ENCODE measurements around the gene PCYT2. TPM values are rescaled to one million over a fixed set of nuclear protein-coding genes. Genes with fewer than 3 reads are reported as not detected.

Gene PCYT2
- total and polyA plus RNA-seq, 9 of the 15 experiments (the other 6 are each of a cell fraction or from before 2014, with no cell fraction given) = 0.92 to 134 (median 82.5) TPM

GRCh38 chr17:81959362-81960129, 48.3 kb upstream of the PCYT2 start:
- H3K4me1 ChIP-seq (replicated peaks in 1 of 2; ENCODE audit: control insufficient read depth in 2 of 2, insufficient read depth in 2 of 2, low read length in 2 of 2) = peaks cover 7 to 73% of the 10 kb centered on the region in 2 experiments; a peak in 4 of 5 replicates
- BruUV-seq (replicated peaks) = no TSS peak
- H3K79me2 ChIP-seq (ENCODE audit: control insufficient read depth, insufficient read depth, low read length) = peaks cover 20% of the 10 kb centered on the region
- peak overlapping the region; percentile 91 for H2AFZ ChIP-seq (ENCODE audit: low read depth, low read length)
- H3K27ac ChIP-seq (ENCODE audit: extremely low read depth, low read depth, low read length) = peak overlapping the region; percentile 68
- POLR2A ChIA-PET = interaction anchor here (0.6 to 1.6 kb wide), 17 partner anchors 8 to 224 kb away, joined by 3 to 7 read pairs (median 4); partner anchors contain the start of genes ASPSCR1, CENPX, LRRC45 and PYCR1
- H4K20me1 ChIP-seq (replicated peaks; ENCODE audit: control insufficient read depth, insufficient read depth, low read length) = no peaks in the 10 kb centered on the region
- CTCF ChIA-PET (ENCODE audit: low intra/inter-chr PET ratio) = interaction anchor here (0.5 to 5.2 kb wide), 8 partner anchors 61 to 808 kb away, joined by 3 to 103 read pairs (median 4); partner anchors contain the start of genes CENPX, DCXR and LRRC45
- under 1% methylated on average over 43 of the region's 112 CpGs for WGBS (ENCODE audit: insufficient coverage, low coverage, missing lambda C conversion rate)
- peaks cover 15% of the 10 kb centered on the region; the same call in 2 of the 3 replicates for H3K36me3 ChIP-seq (ENCODE audit: control insufficient read depth, insufficient read depth, low read length)
- H3K9ac ChIP-seq (ENCODE audit: insufficient read depth in 1 of 2, low read depth in 2 of 2, low read length in 2 of 2) = peak overlapping the region; percentile 82 to 92
- ATAC-seq = peak; percentile 84
- H3K9me3 ChIP-seq (replicated peaks; ENCODE audit: control insufficient read depth, insufficient read depth, low read depth, low read length) = no peaks in the 10 kb centered on the region
- intact Hi-C loops (cut with micrococcal nuclease) (loop anchor here (1.0 to 10.0 kb wide), 2 partner anchors 62 to 195 kb away; no protein-coding TSS in a partner anchor), in situ Hi-C loops (cut with MboI) (no loop called here)
- H3K4me3 ChIP-seq = peak overlapping the region; percentile 58
- H3K27me3 ChIP-seq (ENCODE audit: control insufficient read depth in 2 of 2, insufficient read depth in 2 of 2, low read length in 2 of 2) = no peaks in the 10 kb centered on the region
- peak overlapping the region; percentile 85 for H3K4me2 ChIP-seq (ENCODE audit: insufficient read depth, low read length)
- no peaks in the 10 kb centered on the region for H3K9me1 ChIP-seq (ENCODE audit: control insufficient read depth, insufficient read depth, low read length)
- no peak for FAIRE-seq
- peak; percentile 85 to 88 (median 86) for DNase-seq (ENCODE audit: extremely low read depth in 1 of 4, low spot score in 3 of 4)
- TF ChIP-seq ASH1L (IDR thresholded peaks at IDR 0.05; ENCODE audit: borderline replicate concordance, low read depth, partially characterized antibody) (no peak), ZNF407 (IDR thresholded peaks at IDR 0.05; ENCODE audit: low read depth) (no peak), AFF4 (CRISPR knock-in tag; IDR thresholded peaks at IDR 0.05) (no peak), SAFB2 (IDR thresholded peaks at IDR 0.05; ENCODE audit: borderline replicate concordance, low read depth, low read length, severe bottlenecking) (no peak), CHD2 (IDR thresholded peaks at IDR 0.05; ENCODE audit: low read depth, low read length) (0 out of 2 replicates have a peak, but pooled peaks have one; percentile 16), ZNF224 (CRISPR knock-in tag; IDR thresholded peaks at IDR 0.05) (0 out of 2 replicates have a peak, but pooled peaks have one; percentile 60), SP2 (IDR thresholded peaks at IDR 0.05; ENCODE audit: extremely low read depth, low read depth, low read length, poor library complexity, severe bottlenecking) (no peak), NFE2 (IDR thresholded peaks at IDR 0.05; ENCODE audit: low read depth) (no peak)
